Superior temporal gyrus (tissue), 1 donor: ENCODE results near the gene METTL1.

ENCODE experiments used
- DNase-seq: peaks from one replicate; pipeline ENCODE4 v3.0.0-alpha.2; 2016; ENCODE audit errors: extremely low spot score

METTL1 gene

GRCh38 chr12:57769594-57769993 is 2.3 kb downstream of the METTL1 start:
- DNase-seq: no peak

- no peak for DNase-seq
Observed at GRCh38 chr12:57767876-57768275, 4.0 kb downstream of the METTL1 start.

- DNase-seq: no peak
Observed at GRCh38 chr12:57767305-57767698, 4.6 kb downstream of the METTL1 start.

GRCh38 chr12:57766464-57767304 is 5.2 kb downstream of the METTL1 start, which contains the start of gene CYP27B1:
CYP27B1 (minus strand) TSS chr12:57767078; CDS start chr12:57767041, 37 bp downstream.
- DNase-seq: no peak

- DNase-seq: no peak
Observed at GRCh38 chr12:57765698-57766463, 6.0 kb downstream of the METTL1 start.

- no peak for DNase-seq
Observed at GRCh38 chr12:57765003-57765697, 6.8 kb downstream of the METTL1 start.

GRCh38 chr12:57764662-57765002 is 7.3 kb downstream of the METTL1 start:
- no peak for DNase-seq

GRCh38 chr12:57763881-57764661 is 7.8 kb downstream of the METTL1 start:
- DNase-seq: no peak

- no peak for DNase-seq
Observed at GRCh38 chr12:57762463-57762862, 9.4 kb downstream of the METTL1 start.

GRCh38 chr12:57761391-57761998 is 10.4 kb downstream of the METTL1 start:
- DNase-seq: no peak

GRCh38 chr12:57760347-57760982 is 11.4 kb downstream of the METTL1 start:
- no peak for DNase-seq

GRCh38 chr12:57759360-57759980 is 12.4 kb downstream of the METTL1 start:
- DNase-seq: no peak

GRCh38 chr12:57758552-57759359 is 13.1 kb downstream of the METTL1 start:
- no peak for DNase-seq

GRCh38 chr12:57757771-57758170 is 14.1 kb downstream of the METTL1 start:
- DNase-seq: no peak

- no peak for DNase-seq
Observed at GRCh38 chr12:57756406-57757341, 15.2 kb downstream of the METTL1 start.

GRCh38 chr12:57755454-57756372 is 16.2 kb downstream of the METTL1 start:
- DNase-seq: no peak

GRCh38 chr12:57755194-57755453 is 16.8 kb downstream of the METTL1 start:
- no peak for DNase-seq
